CD14-positive monocyte (primary cell): ENCODE measurements around the gene ANKRD33. TPM values are rescaled to one million over a fixed set of nuclear protein-coding genes. Genes with fewer than 3 reads are reported as not detected.

Experiments used
- DNase-seq, 3 donors: peaks; one replicate each; pipeline ENCODE4 v3.0.0-alpha.2; 2011 to 2022
- H2AFZ ChIP-seq: 2 replicates; pipeline ENCODE4 v1.6.0; 2012; ENCODE audit warnings: mild to moderate bottlenecking, low read depth, low read length, inconsistent platforms; ENCODE audit not compliant: insufficient read depth, poor library complexity, severe bottlenecking
- H3K27ac ChIP-seq, 2 donors: 1 replicate in 1 of 2; 2 replicates in 1 of 2; pipeline ENCODE4 v1.5.1; 2012 to 2013; ENCODE audit warnings: low read length in 2 of 2, control low read depth in 1 of 2, inconsistent platforms in 1 of 2, low read depth in 1 of 2, mild to moderate bottlenecking in 1 of 2
- H3K27me3 ChIP-seq, 2 donors: one replicate each; pipeline versions ENCODE4 v1.6.0 to v1.6.1; 2011 to 2013; ENCODE audit warnings: low read length in 2 of 2; ENCODE audit not compliant: control insufficient read depth in 2 of 2, insufficient read depth in 2 of 2
- H3K36me3 ChIP-seq, 2 donors: replicated peaks in 1 of 2; 1 replicate in 1 of 2; 2 replicates in 1 of 2; pipeline versions ENCODE4 v1.5.1 to v1.6.1; 2012 to 2013; ENCODE audit warnings: low read length in 2 of 2, control low read depth in 1 of 2, inconsistent platforms in 1 of 2, mild to moderate bottlenecking in 1 of 2; ENCODE audit not compliant: insufficient read depth in 2 of 2, control insufficient read depth in 1 of 2
- H3K4me1 ChIP-seq, 2 donors: 1 replicate in 1 of 2; 2 replicates in 1 of 2; pipeline versions ENCODE4 v1.5.1 to v1.6.1; 2012 to 2013; ENCODE audit warnings: low read length in 2 of 2, control low read depth in 1 of 2, inconsistent platforms in 1 of 2, mild to moderate bottlenecking in 1 of 2, moderate library complexity in 1 of 2; ENCODE audit not compliant: insufficient read depth in 2 of 2, control insufficient read depth in 1 of 2
- H3K4me2 ChIP-seq: replicated peaks from 2 replicates; pipeline ENCODE3; 2012; ENCODE audit warnings: low read length, moderate library complexity, mild to moderate bottlenecking; ENCODE audit not compliant: poor library complexity, severe bottlenecking; ENCODE audit errors: extremely low read depth
- H3K4me3 ChIP-seq, 3 experiments: fragments of 200-600 bp in 1 of 3; sonication (generic) in 1 of 3; replicated peaks in 1 of 3; 1 replicate in 2 of 3; 2 replicates in 1 of 3; pipeline ENCODE4 v1.5.1; 2011 to 2013; ENCODE audit warnings: low read length in 3 of 3, mild to moderate bottlenecking in 3 of 3, control low read depth in 2 of 3, low read depth in 2 of 3, inconsistent platforms in 1 of 3, moderate library complexity in 1 of 3
- H3K79me2 ChIP-seq: 2 replicates; pipeline ENCODE4 v1.6.0; 2012; ENCODE audit warnings: mild to moderate bottlenecking, control low read depth, inconsistent platforms, low read length, moderate library complexity; ENCODE audit not compliant: insufficient read depth
- H3K9ac ChIP-seq: 2 replicates; pipeline ENCODE4 v1.6.0; 2017; ENCODE audit warnings: low read length, mild to moderate bottlenecking; ENCODE audit not compliant: insufficient read depth, poor library complexity, severe bottlenecking
- H3K9me3 ChIP-seq, 2 donors: replicated peaks in 1 of 2; 1 replicate in 1 of 2; 2 replicates in 1 of 2; pipeline versions ENCODE4 v1.5.1 to v1.6.1; 2012 to 2013; ENCODE audit warnings: low read length in 2 of 2, control low read depth in 1 of 2; ENCODE audit not compliant: control insufficient read depth in 1 of 2, insufficient read depth in 1 of 2
- H4K20me1 ChIP-seq: 2 replicates; pipeline ENCODE4 v1.6.0; 2012; ENCODE audit warnings: mild to moderate bottlenecking, low read length, control low read depth, moderate library complexity; ENCODE audit not compliant: insufficient read depth
- H3K27ac Mint-ChIP-seq, 7 donors: one replicate each; pipeline ENCODE4 v1.8.0; 2020; ENCODE audit warnings: mild to moderate bottlenecking in 7 of 7, mixed read lengths in 7 of 7, moderate library complexity in 6 of 7, inconsistent platforms in 2 of 7
- H3K27me3 Mint-ChIP-seq, 3 donors: one replicate each; pipeline ENCODE4 v1.8.0; 2021 to 2022; ENCODE audit warnings: low read depth in 3 of 3, mild to moderate bottlenecking in 3 of 3, mixed read lengths in 3 of 3, moderate library complexity in 3 of 3, inconsistent platforms in 1 of 3
- H3K36me3 Mint-ChIP-seq, 2 donors: one replicate each; pipeline ENCODE4 v1.8.0; 2020; ENCODE audit warnings: mixed read lengths in 2 of 2, inconsistent platforms in 1 of 2, mild to moderate bottlenecking in 1 of 2
- H3K4me1 Mint-ChIP-seq: one replicate; pipeline ENCODE4 v1.8.0; 2020; ENCODE audit warnings: mild to moderate bottlenecking, mixed read lengths
- H3K4me3 Mint-ChIP-seq, 2 donors: one replicate each; pipeline ENCODE4 v1.8.0; 2020; ENCODE audit warnings: mild to moderate bottlenecking in 2 of 2, mixed read lengths in 2 of 2, moderate library complexity in 1 of 2
- H3K9me3 Mint-ChIP-seq, 7 donors: one replicate each; pipeline ENCODE4 v1.8.0; 2020 to 2022; ENCODE audit warnings: mixed read lengths in 7 of 7, mild to moderate bottlenecking in 6 of 7, moderate library complexity in 6 of 7, inconsistent platforms in 2 of 7
- whole genome bisulfite sequencing: methylation state at CpG from one replicate; pipeline ENCODE4 v1.1.5; 2013; ENCODE audit warnings: missing lambda C conversion rate; ENCODE audit not compliant: insufficient coverage; 5-methylcytosine and 5-hydroxymethylcytosine counted together
- intact Hi-C, 2 donors: fragments of 100-400 bp; cut with micrococcal nuclease; formaldehyde crosslinking; loops; one replicate each; pipeline versions ENCODE4 v1.15.0 to v1.15.1; 2023
- polyA plus RNA-seq, 3 donors: library from polyadenylated mRNA; depleted of rRNA in 1 of 3; unstranded in 2 of 3; stranded (reverse) in 1 of 3; fragments of 300-500 nt in 2 of 3; fragments of >200 nt in 1 of 3; fragmentation: Illumina TruSeq in 2 of 3; gene quantifications; 1 replicate in 2 of 3; 2 replicates in 1 of 3; pipeline ENCODE4 v1.2.3, GENCODE V29; 2012 to 2021
- TF ChIP-seq, protein P1 (sequence below): fragments of 200-600 bp; IDR thresholded peaks from one replicate; pipeline ENCODE4 v1.8.0; 2022; ENCODE audit warnings: antibody characterized with exemption, mild to moderate bottlenecking

Gene ANKRD33
- polyA plus RNA-seq, 3 donors: 0.07 TPM; not detected in 2

GRCh38 chr12:51932218-51933076 lies 44.5 kb downstream of the ANKRD33 start:
- Mint-ChIP-seq H3K4me3 (no peak overlapping the region), H3K9me3 (no peaks in the 10 kb centered on the region), H3K36me3 (no peaks in the 10 kb centered on the region), H3K4me1 (no peaks in the 10 kb centered on the region), H3K27me3 (peaks cover 2 to 6% (median 3%) of the 10 kb centered on the region in 3 donors), H3K27ac (no peak overlapping the region)
- Histone ChIP-seq H3K9ac (no peak overlapping the region), H3K36me3 (no peaks in the 10 kb centered on the region), H3K27ac (no peak overlapping the region), H4K20me1 (no peaks in the 10 kb centered on the region), H3K27me3 (no peaks in the 10 kb centered on the region), H3K4me1 (no peaks in the 10 kb centered on the region), H3K4me2 (no peak overlapping the region), H3K4me3 (no peak overlapping the region), H3K79me2 (no peaks in the 10 kb centered on the region), H2AFZ (no peak overlapping the region), H3K9me3 (no peaks in the 10 kb centered on the region)
- no peak for DNase-seq
- intact Hi-C loops: no loop called here
- WGBS: no CpG with 5 or more reads among the region's 5 CpGs
- TF ChIP-seq, protein P1, sequence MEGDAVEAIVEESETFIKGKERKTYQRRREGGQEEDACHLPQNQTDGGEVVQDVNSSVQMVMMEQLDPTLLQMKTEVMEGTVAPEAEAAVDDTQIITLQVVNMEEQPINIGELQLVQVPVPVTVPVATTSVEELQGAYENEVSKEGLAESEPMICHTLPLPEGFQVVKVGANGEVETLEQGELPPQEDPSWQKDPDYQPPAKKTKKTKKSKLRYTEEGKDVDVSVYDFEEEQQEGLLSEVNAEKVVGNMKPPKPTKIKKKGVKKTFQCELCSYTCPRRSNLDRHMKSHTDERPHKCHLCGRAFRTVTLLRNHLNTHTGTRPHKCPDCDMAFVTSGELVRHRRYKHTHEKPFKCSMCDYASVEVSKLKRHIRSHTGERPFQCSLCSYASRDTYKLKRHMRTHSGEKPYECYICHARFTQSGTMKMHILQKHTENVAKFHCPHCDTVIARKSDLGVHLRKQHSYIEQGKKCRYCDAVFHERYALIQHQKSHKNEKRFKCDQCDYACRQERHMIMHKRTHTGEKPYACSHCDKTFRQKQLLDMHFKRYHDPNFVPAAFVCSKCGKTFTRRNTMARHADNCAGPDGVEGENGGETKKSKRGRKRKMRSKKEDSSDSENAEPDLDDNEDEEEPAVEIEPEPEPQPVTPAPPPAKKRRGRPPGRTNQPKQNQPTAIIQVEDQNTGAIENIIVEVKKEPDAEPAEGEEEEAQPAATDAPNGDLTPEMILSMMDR: no peak

DNA sequence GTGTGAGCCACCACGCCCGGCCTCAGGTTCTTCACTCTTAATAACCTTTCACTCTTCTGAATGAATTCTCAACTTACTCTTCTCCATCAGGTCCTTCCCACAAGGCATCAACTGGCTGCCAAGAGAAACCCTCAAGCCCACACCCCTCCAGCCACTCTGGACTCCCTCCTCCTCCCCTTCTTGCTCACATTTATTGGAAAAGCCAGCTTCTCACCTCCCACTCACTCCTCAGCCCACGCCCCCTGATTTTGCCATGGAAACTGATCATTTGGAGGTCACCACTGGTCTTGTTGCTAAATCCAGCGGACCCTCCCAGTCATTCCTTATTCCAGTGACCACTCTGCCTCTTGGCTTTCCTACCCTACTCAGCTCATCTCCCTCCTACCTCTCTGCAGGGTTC lies 46.2 kb downstream of the ANKRD33 start:
- H3K4me2 ChIP-seq: no peak overlapping the region
- H3K27me3 ChIP-seq: no peaks in the 10 kb centered on the region
- no peak for DNase-seq

More for the DNA sequence above, 46.2 kb downstream of the ANKRD33 start:
- intact Hi-C loops: no loop called here
- H3K4me3 ChIP-seq: no peak overlapping the region
- Mint-ChIP-seq H3K9me3 (no peaks in the 10 kb centered on the region), H3K36me3 (no peaks in the 10 kb centered on the region), H3K27me3 (peaks cover 2 to 3% (median 3%) of the 10 kb centered on the region in 3 donors), H3K4me1 (no peaks in the 10 kb centered on the region), H3K4me3 (no peak overlapping the region), H3K27ac (no peak overlapping the region)
- TF ChIP-seq, protein P1: no peak
- H3K9me3 ChIP-seq: no peaks in the 10 kb centered on the region
- no peaks in the 10 kb centered on the region for H3K36me3 ChIP-seq
- no peaks in the 10 kb centered on the region for H3K79me2 ChIP-seq
- no peak overlapping the region for H3K9ac ChIP-seq
- no peak overlapping the region for H3K27ac ChIP-seq
- 96% methylated on average over 4 of the region's 4 CpGs for WGBS
- H4K20me1 ChIP-seq: no peaks in the 10 kb centered on the region
- H2AFZ ChIP-seq: no peak overlapping the region
- H3K4me1 ChIP-seq: no peaks in the 10 kb centered on the region
